Activated T-cell treated with anti-CD3 and anti-CD28 coated beads, Interleukin-2, amount 50 U/mL, for 1 hour (primary cell): ENCODE measurements around the gene TTC7B.

Experiments
- DNase-seq: peaks from one replicate; pipeline ENCODE4 v3.0.0-alpha.2; 2020

The TTC7B gene

GRCh38 chr14:90499908-90500664 lies 316.1 kb downstream of the TTC7B start:
- no peak for DNase-seq

- DNase-seq, result no peak
Measured at GRCh38 chr14:90499121-90499520, 317.1 kb downstream of the TTC7B start.

- DNase-seq, result no peak
Measured at GRCh38 chr14:90498198-90498597, 318.0 kb downstream of the TTC7B start.

- no peak for DNase-seq
Measured at GRCh38 chr14:90496379-90496778, 319.9 kb downstream of the TTC7B start.

GRCh38 chr14:90495357-90496276 lies 320.6 kb downstream of the TTC7B start:
- DNase-seq, result peak; percentile 28

- DNase-seq, result no peak
Measured at GRCh38 chr14:90491911-90492531, 324.2 kb downstream of the TTC7B start.

- DNase-seq, result no peak
Measured at GRCh38 chr14:90491221-90491885, 324.9 kb downstream of the TTC7B start.

GRCh38 chr14:90490720-90491050 lies 325.5 kb downstream of the TTC7B start:
- no peak for DNase-seq

- no peak for DNase-seq
Measured at GRCh38 chr14:90489916-90490719, 326.1 kb downstream of the TTC7B start.

GRCh38 chr14:90489306-90489705 lies 326.9 kb downstream of the TTC7B start:
- no peak for DNase-seq

GRCh38 chr14:90488256-90488655 lies 328.0 kb downstream of the TTC7B start:
- no peak for DNase-seq

GRCh38 chr14:90487462-90487861 lies 328.8 kb downstream of the TTC7B start:
- DNase-seq, result no peak

- DNase-seq, result no peak
Measured at GRCh38 chr14:90487031-90487430, 329.2 kb downstream of the TTC7B start.

GRCh38 chr14:90484291-90484690 lies 331.9 kb downstream of the TTC7B start:
- no peak for DNase-seq

- peak; percentile 28 for DNase-seq
Measured at GRCh38 chr14:90483571-90483974, 332.7 kb downstream of the TTC7B start.

- no peak for DNase-seq
Measured at GRCh38 chr14:90483117-90483516, 333.1 kb downstream of the TTC7B start.

GRCh38 chr14:90475298-90475697 lies 340.9 kb downstream of the TTC7B start:
- DNase-seq, result no peak
